ENCODE measurements around the gene CHST1.

DNA sequence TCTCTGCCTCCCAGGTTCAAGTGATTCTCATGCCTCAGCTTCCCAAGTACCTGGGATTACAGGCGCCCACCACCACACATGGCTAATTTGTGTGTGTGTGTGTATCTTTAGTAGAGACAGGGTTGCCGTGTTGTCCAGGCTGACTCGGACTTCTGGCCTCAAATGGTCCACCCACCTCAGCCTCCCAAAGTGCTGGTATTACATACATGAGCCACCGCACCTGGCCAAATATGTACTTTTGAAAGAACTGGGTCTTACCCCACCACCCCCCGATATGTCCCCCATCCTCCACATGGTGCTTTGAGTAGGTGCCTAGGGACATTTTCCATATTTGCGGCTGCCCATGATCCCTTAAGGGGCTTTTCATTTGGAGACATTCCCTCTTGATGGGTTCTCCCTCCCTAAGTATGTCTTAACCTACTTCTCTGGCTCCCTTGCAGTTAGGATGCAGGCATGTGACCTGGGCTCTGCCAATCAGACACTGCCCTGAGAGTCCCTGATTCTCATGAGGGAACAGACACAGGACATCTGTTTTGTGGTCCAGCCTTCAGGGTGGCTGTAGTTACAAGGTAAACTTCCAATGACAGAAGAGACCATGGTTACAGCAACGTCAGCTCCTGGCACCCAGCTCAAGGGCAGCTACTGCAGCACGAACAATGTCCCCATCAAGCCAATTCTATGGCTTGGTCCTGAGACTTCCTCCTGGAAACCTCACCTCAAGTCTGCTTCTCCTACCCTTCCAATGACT is 48.4 kb downstream of the CHST1 start:
- TF ChIP-seq, protein P1, sequence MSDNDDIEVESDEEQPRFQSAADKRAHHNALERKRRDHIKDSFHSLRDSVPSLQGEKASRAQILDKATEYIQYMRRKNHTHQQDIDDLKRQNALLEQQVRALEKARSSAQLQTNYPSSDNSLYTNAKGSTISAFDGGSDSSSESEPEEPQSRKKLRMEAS (IDR thresholded peaks at IDR 0.05; ENCODE audit: insufficient read depth, insufficient read length), result no peak
- TF ChIP-seq, protein P2, sequence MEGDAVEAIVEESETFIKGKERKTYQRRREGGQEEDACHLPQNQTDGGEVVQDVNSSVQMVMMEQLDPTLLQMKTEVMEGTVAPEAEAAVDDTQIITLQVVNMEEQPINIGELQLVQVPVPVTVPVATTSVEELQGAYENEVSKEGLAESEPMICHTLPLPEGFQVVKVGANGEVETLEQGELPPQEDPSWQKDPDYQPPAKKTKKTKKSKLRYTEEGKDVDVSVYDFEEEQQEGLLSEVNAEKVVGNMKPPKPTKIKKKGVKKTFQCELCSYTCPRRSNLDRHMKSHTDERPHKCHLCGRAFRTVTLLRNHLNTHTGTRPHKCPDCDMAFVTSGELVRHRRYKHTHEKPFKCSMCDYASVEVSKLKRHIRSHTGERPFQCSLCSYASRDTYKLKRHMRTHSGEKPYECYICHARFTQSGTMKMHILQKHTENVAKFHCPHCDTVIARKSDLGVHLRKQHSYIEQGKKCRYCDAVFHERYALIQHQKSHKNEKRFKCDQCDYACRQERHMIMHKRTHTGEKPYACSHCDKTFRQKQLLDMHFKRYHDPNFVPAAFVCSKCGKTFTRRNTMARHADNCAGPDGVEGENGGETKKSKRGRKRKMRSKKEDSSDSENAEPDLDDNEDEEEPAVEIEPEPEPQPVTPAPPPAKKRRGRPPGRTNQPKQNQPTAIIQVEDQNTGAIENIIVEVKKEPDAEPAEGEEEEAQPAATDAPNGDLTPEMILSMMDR (IDR thresholded peaks at IDR 0.05; ENCODE audit: extremely low read depth in 1 of 2, insufficient read depth in 1 of 2, low read depth in 1 of 2, low read length in 2 of 2), result no peak
- TF ChIP-seq JUN (IDR thresholded peaks at IDR 0.05; ENCODE audit: borderline replicate concordance, insufficient read depth, insufficient read length, low read depth), result no peak
- TF ChIP-seq POLR2A (IDR thresholded peaks at IDR 0.05; ENCODE audit: low read depth, low read length), result no peak

All from endothelial cell of umbilical vein (primary cell).